ENCODE results near the gene PC.

Gene PC

GRCh38 chr11:66853242-66854229 lies 104.6 kb downstream of the PC start:
- DNase-seq (ENCODE audit: low read depth) = no peak

GRCh38 chr11:66852466-66853241 lies 105.5 kb downstream of the PC start:
- DNase-seq (ENCODE audit: low read depth) = no peak

- DNase-seq (ENCODE audit: low read depth) = no peak
Observed at GRCh38 chr11:66851698-66852465, 106.3 kb downstream of the PC start.

- no peak for DNase-seq (ENCODE audit: low read depth)
Observed at GRCh38 chr11:66851239-66851596, 107.0 kb downstream of the PC start.

- DNase-seq (ENCODE audit: low read depth) = no peak
Observed at GRCh38 chr11:66850588-66851238, 107.5 kb downstream of the PC start.

- DNase-seq (ENCODE audit: low read depth) = no peak
Observed at GRCh38 chr11:66850235-66850587, 108.0 kb downstream of the PC start.

- no peak for DNase-seq (ENCODE audit: low read depth)
Observed at GRCh38 chr11:66849501-66850234, 108.5 kb downstream of the PC start.

- DNase-seq (ENCODE audit: low read depth) = no peak
Observed at GRCh38 chr11:66848671-66849500, 109.3 kb downstream of the PC start.

GRCh38 chr11:66847461-66848232 lies 110.5 kb downstream of the PC start:
- no peak for DNase-seq (ENCODE audit: low read depth)

GRCh38 chr11:66846671-66847091 lies 111.5 kb downstream of the PC start:
- DNase-seq (ENCODE audit: low read depth) = no peak

GRCh38 chr11:66845876-66846212 lies 112.3 kb downstream of the PC start:
- DNase-seq (ENCODE audit: low read depth) = no peak

- no peak for DNase-seq (ENCODE audit: low read depth)
Observed at GRCh38 chr11:66845143-66845875, 112.9 kb downstream of the PC start.

GRCh38 chr11:66844496-66845142 lies 113.6 kb downstream of the PC start:
- DNase-seq (ENCODE audit: low read depth) = no peak

- no peak for DNase-seq (ENCODE audit: low read depth)
Observed at GRCh38 chr11:66843776-66844495, 114.2 kb downstream of the PC start.

- peak; percentile 77 for DNase-seq (ENCODE audit: low read depth)
Observed at GRCh38 chr11:66842896-66843775, 115.0 kb downstream of the PC start, which contains the start of gene RCE1. Gene RCE1, plus strand, starts transcription at chr11:66843441. Its CDS starts 15 bp downstream, at chr11:66843456.

GRCh38 chr11:66842501-66842895 lies 115.7 kb downstream of the PC start:
- no peak for DNase-seq (ENCODE audit: low read depth)

- no peak for DNase-seq (ENCODE audit: low read depth)
Observed at GRCh38 chr11:66841861-66842260, 116.3 kb downstream of the PC start.

All from stimulated activated CD8-positive, alpha-beta memory T cell treated with anti-CD3 and anti-CD28 coated beads, Interleukin-15, amount 100 ng/mL, for 1 hour (primary cell).